HG03521 (cell line): ENCODE measurements around the gene SPTBN4.
A peak's percentile ranks its signal among the peaks of the same experiment; 100 is the strongest.
"Not testable (repeated sequence)": the region's sequence is repeated elsewhere in the genome, so short reads cannot be mapped to it uniquely, and the experiment has no call there.

Experiments
- ATAC-seq: cut with Tn5 transposase; IDR thresholded peaks from one replicate; pipeline ENCODE4 v1.9.1; 2021; ENCODE audit warnings: mild to moderate bottlenecking, moderate library complexity; ENCODE audit not compliant: unreplicated experiment

Gene SPTBN4

GRCh38 chr19:40438284-40438683, 28.5 kb upstream of the SPTBN4 start:
- ATAC-seq = no peak

GRCh38 chr19:40441719-40442253, 25.0 kb upstream of the SPTBN4 start:
- no peak for ATAC-seq

- no peak for ATAC-seq
Measured at GRCh38 chr19:40442328-40443130, 24.3 kb upstream of the SPTBN4 start.

GRCh38 chr19:40443131-40443999, 23.4 kb upstream of the SPTBN4 start:
- peak; percentile 64 for ATAC-seq

- ATAC-seq = peak; percentile 55
Measured at GRCh38 chr19:40444000-40444824, 22.6 kb upstream of the SPTBN4 start, which contains the start of gene SERTAD3. Gene SERTAD3, minus strand, starts transcription at chr19:40444335. Its CDS starts 2,255 bp downstream, at chr19:40442080.

GRCh38 chr19:40444825-40445312, 21.9 kb upstream of the SPTBN4 start:
- ATAC-seq = no peak

- no peak for ATAC-seq
Measured at GRCh38 chr19:40445780-40446262, 21.0 kb upstream of the SPTBN4 start.

GRCh38 chr19:40446263-40446784, 20.5 kb upstream of the SPTBN4 start:
- no peak for ATAC-seq

- ATAC-seq = no peak
Measured at GRCh38 chr19:40449506-40449905, 17.3 kb upstream of the SPTBN4 start.

GRCh38 chr19:40450664-40451063, 16.1 kb upstream of the SPTBN4 start:
- no peak for ATAC-seq

GRCh38 chr19:40452016-40452415, 14.8 kb upstream of the SPTBN4 start:
- ATAC-seq = no peak

- ATAC-seq = no peak
Measured at GRCh38 chr19:40453151-40453735, 13.6 kb upstream of the SPTBN4 start.

GRCh38 chr19:40453943-40454342, 12.9 kb upstream of the SPTBN4 start:
- not testable (repeated sequence) for ATAC-seq

- ATAC-seq = no peak
Measured at GRCh38 chr19:40457048-40457447, 9.8 kb upstream of the SPTBN4 start.

GRCh38 chr19:40457953-40458596, 8.7 kb upstream of the SPTBN4 start:
- no peak for ATAC-seq

GRCh38 chr19:40458597-40458974, 8.2 kb upstream of the SPTBN4 start:
- no peak for ATAC-seq

GRCh38 chr19:40460185-40460584, 6.6 kb upstream of the SPTBN4 start:
- no peak for ATAC-seq

- ATAC-seq = no peak
Measured at GRCh38 chr19:40461669-40462221, 5.1 kb upstream of the SPTBN4 start.

GRCh38 chr19:40463587-40464037, 3.2 kb upstream of the SPTBN4 start:
- ATAC-seq = not testable (repeated sequence)
